GM18508 (cell line): Measurements from ENCODE around the gene FLT3LG.
"Not testable (repeated sequence)": the region's sequence is repeated elsewhere in the genome, so short reads cannot be mapped to it uniquely, and the experiment has no call there.

ENCODE experiments used
- ATAC-seq: cut with Tn5 transposase; IDR thresholded peaks from one replicate; pipeline ENCODE4 v1.9.1; 2021; ENCODE audit warnings: moderate number of reproducible peaks; ENCODE audit not compliant: insufficient read depth, unreplicated experiment

Gene FLT3LG

GRCh38 chr19:49461130-49461529 lies 12.9 kb upstream of the FLT3LG start:
- not testable (repeated sequence) for ATAC-seq

- no peak for ATAC-seq
These were observed 12.4 kb upstream of the FLT3LG start for GRCh38 chr19:49461656-49462055.

- ATAC-seq, result no peak
These were observed 11.5 kb upstream of the FLT3LG start for GRCh38 chr19:49462492-49462891.

DNA sequence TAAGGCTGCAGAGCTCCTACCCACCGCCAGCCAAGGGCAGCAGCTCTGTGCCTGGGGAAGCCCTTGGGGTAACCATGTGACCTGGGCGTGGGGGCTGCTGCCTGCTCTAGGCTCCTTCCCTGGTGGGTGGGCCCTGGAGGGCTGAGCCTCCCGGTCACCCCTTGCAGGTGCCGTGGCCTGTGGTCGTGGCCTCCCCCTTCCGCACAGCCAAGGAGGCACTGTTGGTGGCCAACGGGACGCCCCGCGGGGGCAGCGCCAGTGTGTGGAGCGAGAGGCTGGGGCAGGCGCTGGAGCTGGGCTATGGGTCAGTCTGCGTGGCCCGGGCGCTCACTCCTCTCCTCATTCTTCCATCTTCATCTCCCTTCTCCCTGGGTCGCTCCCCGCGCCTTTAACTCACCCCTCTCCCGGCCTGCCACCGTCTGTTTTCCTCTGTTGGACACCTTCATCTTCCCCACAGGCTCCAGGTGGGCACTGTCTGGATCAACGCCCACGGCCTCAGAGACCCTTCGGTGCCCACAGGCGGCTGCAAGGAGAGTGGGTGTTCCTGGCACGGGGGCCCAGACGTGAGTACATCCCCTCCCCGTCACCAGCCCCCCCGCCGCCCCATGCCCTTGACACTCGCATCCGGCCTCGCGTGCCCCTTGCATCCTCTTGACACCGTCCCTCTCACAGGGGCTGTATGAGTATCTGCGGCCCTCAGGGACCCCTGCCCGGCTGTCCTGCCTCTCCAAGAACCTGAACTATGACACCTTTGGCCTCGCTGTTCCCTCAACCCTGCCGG lies 9.9 kb upstream of the FLT3LG start:
- ATAC-seq, result no peak

GRCh38 chr19:49465371-49465770 lies 8.6 kb upstream of the FLT3LG start:
- no peak for ATAC-seq

- no peak for ATAC-seq
These were observed 5.8 kb upstream of the FLT3LG start for GRCh38 chr19:49468199-49468598.

DNA sequence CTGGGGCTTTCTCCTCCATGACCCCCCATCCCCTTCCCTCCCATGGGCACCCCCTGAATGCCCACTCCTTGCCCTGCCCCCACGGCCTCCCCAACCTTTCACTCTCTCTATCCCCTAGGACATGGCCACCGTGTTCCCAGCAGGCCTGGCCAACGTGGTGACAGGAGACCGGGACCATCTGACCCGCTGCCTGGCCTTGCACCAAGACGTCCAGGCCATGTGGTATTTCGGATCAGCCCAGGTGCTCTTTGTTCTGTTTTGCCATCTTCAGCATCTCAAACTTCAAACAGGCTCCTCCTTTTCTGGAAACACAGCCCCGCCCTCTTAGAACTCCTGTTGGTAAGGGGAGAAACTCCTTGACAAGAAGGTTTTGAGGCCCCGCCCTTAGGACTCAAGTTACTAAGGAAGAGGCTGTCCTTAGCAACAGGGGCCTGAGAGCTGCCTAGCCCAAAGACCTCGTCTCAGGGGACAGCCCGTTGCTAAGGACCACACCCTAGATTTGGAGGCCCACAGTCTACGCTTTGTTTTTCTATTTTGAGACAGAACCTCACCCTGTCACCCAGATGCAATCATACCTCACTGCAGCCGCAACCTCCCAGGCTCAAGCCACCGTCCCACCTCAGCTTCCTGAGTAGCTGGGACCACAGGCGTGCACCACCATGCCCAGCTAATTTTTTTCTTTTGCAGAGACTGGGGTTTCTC lies 5.1 kb upstream of the FLT3LG start:
- no peak for ATAC-seq

GRCh38 chr19:49469828-49470614 lies 4.0 kb upstream of the FLT3LG start:
- no peak for ATAC-seq

- no peak for ATAC-seq
These were observed 3.4 kb upstream of the FLT3LG start for GRCh38 chr19:49470615-49470978.

- no peak for ATAC-seq
These were observed 1.1 kb upstream of the FLT3LG start for GRCh38 chr19:49472936-49473335.

GRCh38 chr19:49473501-49473867 lies 531 bp upstream of the FLT3LG start:
- ATAC-seq, result not testable (repeated sequence)

DNA sequence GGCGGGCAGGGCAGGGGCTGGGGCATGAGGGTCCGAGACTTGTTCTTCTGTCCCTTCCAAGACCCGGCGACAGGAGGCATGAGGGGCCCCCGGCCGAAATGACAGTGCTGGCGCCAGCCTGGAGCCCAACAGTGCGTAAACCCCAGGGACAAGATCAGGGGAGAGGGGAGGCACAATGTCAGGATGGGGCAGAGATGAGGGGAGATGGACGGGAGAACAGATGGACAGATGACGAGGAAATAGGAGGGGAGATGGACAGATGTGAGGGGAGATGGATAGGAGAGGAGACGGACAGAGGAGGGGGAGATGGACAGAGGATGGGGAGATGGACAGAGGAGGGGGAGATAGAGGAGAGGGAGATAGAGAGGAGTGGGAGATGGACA lies 518 bp downstream of the FLT3LG start:
- ATAC-seq, result no peak

DNA sequence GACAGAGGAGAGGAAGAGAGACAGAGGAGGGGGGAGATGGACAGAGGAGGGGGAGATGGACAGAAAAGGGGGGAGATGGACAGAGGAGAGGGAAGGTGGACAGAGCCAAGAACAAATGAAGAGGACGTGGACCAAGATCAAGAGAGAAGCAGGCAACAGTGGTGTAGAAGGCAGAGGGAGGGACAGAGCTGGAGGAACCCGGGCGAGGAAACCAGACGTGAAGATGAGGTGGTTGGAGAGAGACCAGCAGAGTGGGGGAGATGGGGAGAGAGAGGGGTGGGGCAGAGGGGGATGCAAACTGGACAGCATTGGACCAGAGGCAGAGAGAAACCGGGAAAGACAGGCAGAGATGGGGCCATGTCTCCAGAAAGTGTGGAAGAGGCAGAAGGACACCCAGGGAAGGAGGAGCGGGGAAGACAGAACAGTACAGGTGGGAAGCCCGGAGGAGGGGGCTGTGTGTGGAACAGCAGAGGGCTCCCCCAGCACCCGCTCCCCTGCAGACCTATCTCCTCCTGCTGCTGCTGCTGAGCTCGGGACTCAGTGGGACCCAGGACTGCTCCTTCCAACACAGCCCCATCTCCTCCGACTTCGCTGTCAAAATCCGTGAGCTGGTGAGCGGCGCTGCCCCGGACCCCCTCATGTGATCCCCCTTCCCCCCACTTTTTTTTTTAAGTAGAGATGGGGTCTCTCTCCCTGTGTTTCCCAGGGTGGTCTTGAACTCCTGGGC lies 1.3 kb downstream of the FLT3LG start:
- no peak for ATAC-seq

DNA sequence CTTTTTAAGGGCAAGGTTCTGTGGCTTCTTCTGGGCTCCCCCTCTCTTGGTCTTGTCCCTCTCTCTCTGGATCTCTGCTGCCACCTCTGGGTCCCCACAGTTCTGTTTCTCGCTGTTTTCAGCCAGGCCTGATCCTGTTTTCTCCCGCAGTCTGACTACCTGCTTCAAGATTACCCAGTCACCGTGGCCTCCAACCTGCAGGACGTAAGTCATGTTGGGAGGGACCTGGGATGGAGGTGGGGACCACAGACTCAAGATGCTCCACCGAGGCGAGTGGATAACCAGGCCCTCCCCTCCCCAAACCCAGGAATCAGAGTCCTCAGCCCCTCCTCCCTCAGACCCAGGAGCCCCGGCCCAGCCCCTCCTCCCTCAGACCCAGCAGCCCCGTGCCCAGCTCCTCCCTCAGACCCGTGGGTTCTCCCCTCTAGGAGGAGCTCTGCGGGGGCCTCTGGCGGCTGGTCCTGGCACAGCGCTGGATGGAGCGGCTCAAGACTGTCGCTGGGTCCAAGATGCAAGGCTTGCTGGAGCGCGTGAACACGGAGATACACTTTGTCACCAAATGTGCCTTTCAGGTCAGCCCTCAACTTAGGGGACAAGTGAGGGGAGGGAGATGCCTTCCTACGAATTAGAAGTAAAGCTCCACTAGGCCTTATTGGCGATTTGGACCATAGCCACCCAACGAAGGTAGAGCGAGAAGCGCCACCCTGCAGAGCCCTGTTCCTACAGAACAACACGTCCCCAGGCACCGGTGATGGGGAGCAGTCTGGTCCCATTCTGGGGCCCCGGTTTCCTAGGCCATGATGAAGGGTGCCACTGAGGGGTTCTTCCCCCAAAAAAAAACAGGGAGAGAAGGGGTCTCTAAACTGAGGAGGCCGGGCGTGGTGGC lies 2.2 kb downstream of the FLT3LG start:
- ATAC-seq, result no peak

DNA sequence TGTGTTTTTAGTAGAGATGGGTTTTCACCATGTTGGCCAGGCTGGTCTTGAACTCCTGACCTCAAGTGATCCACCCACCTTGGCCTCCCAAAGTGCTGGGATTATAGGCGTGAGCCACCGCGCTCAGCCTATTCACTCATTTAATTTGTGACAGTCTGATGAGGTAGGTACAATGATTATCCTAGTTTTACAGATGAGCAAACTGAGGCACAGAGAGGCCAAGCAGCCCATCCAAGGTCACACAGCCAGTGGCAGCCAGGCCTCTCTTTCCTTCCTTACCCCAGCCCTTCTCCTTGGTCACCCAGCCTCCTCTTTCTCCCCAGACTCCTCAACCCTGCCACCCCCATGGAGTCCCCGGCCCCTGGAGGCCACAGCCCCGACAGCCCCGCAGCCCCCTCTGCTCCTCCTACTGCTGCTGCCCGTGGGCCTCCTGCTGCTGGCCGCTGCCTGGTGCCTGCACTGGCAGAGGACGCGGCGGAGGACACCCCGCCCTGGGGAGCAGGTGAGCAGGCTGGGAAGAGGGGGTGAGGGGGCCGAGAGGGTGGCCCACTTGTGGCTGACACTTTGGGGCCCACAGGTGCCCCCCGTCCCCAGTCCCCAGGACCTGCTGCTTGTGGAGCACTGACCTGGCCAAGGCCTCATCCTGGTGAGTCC lies 6.1 kb downstream of the FLT3LG start:
- ATAC-seq, result no peak

GRCh38 chr19:49481020-49481683 lies 7.1 kb downstream of the FLT3LG start:
- no peak for ATAC-seq

DNA sequence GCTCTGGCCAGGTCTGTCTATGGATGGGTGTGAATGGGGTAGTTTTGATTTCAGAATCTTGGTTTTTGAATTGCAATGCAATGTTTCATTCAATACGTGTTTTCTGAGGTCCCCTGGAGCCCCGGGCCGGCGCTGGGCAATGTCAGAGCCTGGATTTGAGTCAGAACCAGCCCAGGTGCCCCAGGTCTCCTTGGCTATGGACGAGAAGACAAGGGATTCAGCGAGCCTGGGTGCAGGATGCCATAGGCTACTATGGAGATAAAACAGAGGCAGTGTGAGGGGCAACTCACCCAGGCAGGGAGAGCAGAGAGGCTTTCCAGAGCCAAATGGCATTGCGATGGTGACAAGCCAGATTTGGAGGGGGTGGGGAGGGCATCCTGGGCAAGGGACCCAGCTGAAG lies 12.2 kb downstream of the FLT3LG start:
- ATAC-seq, result no peak

DNA sequence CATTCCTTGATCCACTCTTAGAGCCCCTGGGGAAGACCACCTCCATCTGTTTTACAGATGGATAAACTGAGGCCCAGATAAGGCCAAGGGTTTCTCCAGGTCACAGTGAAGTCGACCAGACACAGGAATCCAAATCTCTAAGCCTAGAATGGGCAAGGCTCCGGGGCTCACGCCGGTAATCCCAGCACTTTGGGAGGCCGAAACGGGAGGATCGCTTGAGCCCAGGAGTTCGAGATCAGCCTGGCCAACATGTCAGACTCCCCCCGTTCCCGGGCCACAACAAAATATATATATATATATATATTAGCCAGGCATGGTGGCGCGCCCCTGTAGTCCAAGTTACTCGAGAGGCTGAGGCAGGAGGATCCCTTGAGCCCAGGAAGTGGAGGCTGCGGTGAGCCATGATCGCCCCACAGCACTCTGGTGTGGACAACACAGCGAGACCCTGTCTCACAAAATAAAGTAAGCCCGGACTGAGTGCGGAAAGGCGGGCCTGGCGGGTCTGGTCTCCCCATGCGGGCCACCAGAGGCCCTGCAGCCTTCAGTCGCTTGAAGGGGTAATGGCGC lies 12.8 kb downstream of the FLT3LG start:
- ATAC-seq, result no peak
